GM12878 (cell line): ENCODE results near the gene NSUN2. TPM values are rescaled to one million over a fixed set of nuclear protein-coding genes. Genes with fewer than 3 reads are reported as not detected.

Experiments
- ATAC-seq: fragments of 200-7000 bp; cut with Tn5 transposase; 3 replicates; pipeline ENCODE4 v1.9.1; 2020; ENCODE audit warnings: mild to moderate bottlenecking, moderate library complexity
- BruUV-seq: library from RNA; stranded (reverse); fragments of 400-500 nt; replicated peaks from 2 replicates; lab custom pipeline; 2021; lab: Mats Ljungman, UMichigan
- CTCF ChIA-PET: fragments of 300-600 bp; sonication (Branson Sonifier 250); formaldehyde crosslinking; extraction: SDS; loops from one replicate; lab custom pipeline; 2021; ENCODE audit warnings: inconsistent platforms; lab: Yijun Ruan, JAX
- POLR2A ChIA-PET: fragments of 350-600 bp; formaldehyde crosslinking; extraction: SDS; loops from one replicate; lab custom pipeline; 2021; ENCODE audit warnings: inconsistent platforms; lab: Charles Lee
- RAD21 ChIA-PET: fragments of 300-600 bp; sonication (Branson Sonifier 250); formaldehyde crosslinking; loops from one replicate; lab custom pipeline; 2023; ENCODE audit warnings: antibody characterized with exemption; ENCODE audit not compliant: unreplicated experiment; lab: Charles Lee
- SMC1A ChIA-PET: fragments of 300-600 bp; sonication (Branson Sonifier 250); formaldehyde crosslinking; loops from one replicate; lab custom pipeline; 2023; ENCODE audit not compliant: unreplicated experiment, uncharacterized antibody; lab: Charles Lee
- DNase-seq: peaks from one replicate; pipeline ENCODE4 v3.0.0-alpha.2; 2011; ENCODE audit warnings: low read depth, low spot score
- FAIRE-seq: peaks from 3 replicates; lab custom pipeline; 2011; peaks lifted over from hg19 to GRCh38; lab: Jason Lieb, UNC
- H2AFZ ChIP-seq: 2 replicates; pipeline ENCODE4 v1.6.0; 2011; ENCODE audit warnings: low read depth, low read length, control low read depth; ENCODE audit not compliant: control insufficient read depth
- H3K27ac ChIP-seq: 2 replicates; pipeline ENCODE4 v1.5.1; 2011; ENCODE audit warnings: control low read depth; ENCODE audit not compliant: control insufficient read depth, insufficient read depth
- H3K27me3 ChIP-seq, 2 experiments: replicated peaks in 1 of 2; 2 replicates each; pipeline versions ENCODE4 v1.6.0 to v1.6.1; 2011; ENCODE audit warnings: low read length in 1 of 2; ENCODE audit not compliant: control insufficient read depth in 2 of 2, insufficient read depth in 2 of 2
- H3K36me3 ChIP-seq, 2 experiments: 2 replicates each; pipeline ENCODE4 v1.5.1; 2011; ENCODE audit warnings: low read length in 1 of 2; ENCODE audit not compliant: control insufficient read depth in 2 of 2, insufficient read depth in 2 of 2
- H3K4me1 ChIP-seq: 2 replicates; pipeline ENCODE4 v1.6.1; 2011; ENCODE audit warnings: mild to moderate bottlenecking, low read length, moderate library complexity, mixed read lengths; ENCODE audit not compliant: control insufficient read depth, insufficient read depth
- H3K4me2 ChIP-seq: 2 replicates; pipeline ENCODE4 v1.6.0; 2011; ENCODE audit warnings: control low read depth; ENCODE audit not compliant: control insufficient read depth, insufficient read depth
- H3K4me3 ChIP-seq: fragments of 200-600 bp; sonication (generic); 2 replicates; pipeline ENCODE4 v1.5.1; 2016
- H3K79me2 ChIP-seq: 2 replicates; pipeline ENCODE4 v1.6.0; 2011; ENCODE audit warnings: low read length; ENCODE audit not compliant: control insufficient read depth, insufficient read depth
- H3K9ac ChIP-seq: 2 replicates; pipeline ENCODE4 v1.8.0; 2011; ENCODE audit warnings: low read length, control low read depth, mixed read lengths; ENCODE audit not compliant: control insufficient read depth, insufficient read depth
- H3K9me3 ChIP-seq: replicated peaks from 3 replicates; pipeline ENCODE4 v1.5.1; 2011; ENCODE audit warnings: mild to moderate bottlenecking, low read length; ENCODE audit not compliant: control insufficient read depth, insufficient read depth
- H4K20me1 ChIP-seq: 2 replicates; pipeline ENCODE4 v1.6.0; 2011; ENCODE audit not compliant: control insufficient read depth, insufficient read depth
- BACH1 ChIP-seq: fragments of 450-650 bp; IDR thresholded peaks from 2 replicates; pipeline ENCODE4 v1.6.1; 2017; ENCODE audit warnings: mild to moderate bottlenecking, borderline replicate concordance
- IKZF2 ChIP-seq, 2 experiments: fragments of 450-650 bp; IDR thresholded peaks; 2 replicates each; pipeline ENCODE4 v1.6.1; 2017; ENCODE audit warnings: mild to moderate bottlenecking in 2 of 2, moderate library complexity in 2 of 2
- KAT2A ChIP-seq: conservative IDR thresholded peaks from 2 replicates; pipeline ENCODE4 v1.6.1; 2011; ENCODE audit warnings: low read depth, low read length; ENCODE audit not compliant: control insufficient read depth
- MTA3 ChIP-seq: IDR thresholded peaks from 2 replicates; pipeline ENCODE4 v1.6.1; 2012; ENCODE audit warnings: low read length, inconsistent platforms, borderline replicate concordance
- MXI1 ChIP-seq: fragments of 150-350 bp; IDR thresholded peaks from 2 replicates; pipeline ENCODE4 v1.6.1; 2011; ENCODE audit warnings: low read depth, mild to moderate bottlenecking, inconsistent platforms, low read length, improper control_type of control experiment
- RAD21 ChIP-seq: IDR thresholded peaks from 2 replicates; pipeline ENCODE4 v1.6.1; 2011; ENCODE audit warnings: mild to moderate bottlenecking, low read depth, low read length, moderate library complexity; ENCODE audit not compliant: insufficient read depth
- RBBP5 ChIP-seq: fragments of 200-600 bp; sonication (generic); conservative IDR thresholded peaks from 2 replicates; pipeline ENCODE4 v1.6.1; 2016
- YBX1 ChIP-seq: fragments of 450-650 bp; IDR thresholded peaks from 2 replicates; pipeline ENCODE4 v1.6.1; 2016; ENCODE audit warnings: antibody characterized with exemption
- WGBS: methylation state at CpG from one replicate; pipeline ENCODE4 v1.1.6; 2016; ENCODE audit warnings: low lambda C conversion rate; ENCODE audit not compliant: insufficient replicate concordance, insufficient coverage; ENCODE audit errors: missing lambda C conversion rate; 5-methylcytosine and 5-hydroxymethylcytosine counted together
- in situ Hi-C: fragments of 300-500 bp; cut with MboI; formaldehyde crosslinking; loops from 9 replicates; pipeline ENCODE4 v1.14.3; 2018; ENCODE audit warnings: mixed read lengths
- intact Hi-C: fragments of 100-400 bp; cut with micrococcal nuclease; formaldehyde crosslinking; loops from one replicate; pipeline ENCODE4 v1.14.2; 2022; ENCODE audit not compliant: unreplicated experiment
- polyA plus RNA-seq, 11 experiments: library from polyadenylated mRNA; depleted of rRNA in 4 of 11; unstranded in 6 of 11; stranded (reverse) in 5 of 11; fragments of >200 nt; fragmentation: Nextera tagmentation in 4 of 11; fragmentation: Illumina TruSeq in 1 of 11; extraction: Ambion mirVana in 4 of 11; extraction: Trizol in 1 of 11; gene quantifications; 1 replicate in 1 of 11; 2 replicates in 10 of 11; pipeline versions ENCODE4 v1.2.1 to v1.2.3, GENCODE V29; 2011 to 2016; ENCODE audit warnings: inconsistent platforms in 2 of 11, missing spikeins in 2 of 11, low read depth in 1 of 11
- total RNA-seq, 4 experiments: library from RNA; depleted of rRNA in 3 of 4; stranded (reverse); fragments of >200 nt in 3 of 4; fragmentation: Illumina TruSeq in 1 of 4; extraction: Trizol in 1 of 4; gene quantifications; 2 replicates each; pipeline versions ENCODE4 v1.2.1 to v1.2.3, GENCODE V29; 2013 to 2021
- TF ChIP-seq, protein P1 (sequence below): fragments of 450-650 bp; IDR thresholded peaks from 2 replicates; pipeline ENCODE4 v1.6.1; 2016; ENCODE audit warnings: mild to moderate bottlenecking
- TF ChIP-seq, protein P2 (sequence below): IDR thresholded peaks from 2 replicates; pipeline ENCODE4 v1.6.1; 2012; ENCODE audit warnings: mild to moderate bottlenecking, low read depth, low read length
- TF ChIP-seq, protein P3 (sequence below): IDR thresholded peaks from 2 replicates; pipeline ENCODE4 v1.6.1; 2011; ENCODE audit warnings: low read depth, low read length, improper control_type of control experiment, borderline replicate concordance
- TF ChIP-seq, protein P4 (sequence below): fragments of 450-650 bp; IDR thresholded peaks from 2 replicates; pipeline ENCODE4 v1.6.1; 2017; ENCODE audit warnings: low read depth, mild to moderate bottlenecking, moderate library complexity
- TF ChIP-seq, protein P5 (sequence below): IDR thresholded peaks from 2 replicates; pipeline ENCODE4 v1.6.1; 2011; ENCODE audit warnings: mild to moderate bottlenecking, low read depth, low read length, moderate library complexity; ENCODE audit not compliant: insufficient replicate concordance
- TF ChIP-seq, protein P6 (sequence below): fragments of 450-650 bp; IDR thresholded peaks from 2 replicates; pipeline ENCODE4 v1.6.1; 2014; ENCODE audit warnings: mild to moderate bottlenecking

Gene NSUN2
- total and polyA plus RNA-seq, 10 of the 15 experiments (the other 5 are each of a cell fraction or from before 2014, with no cell fraction given), result 8.0 to 112 (median 91.1) TPM

DNA sequence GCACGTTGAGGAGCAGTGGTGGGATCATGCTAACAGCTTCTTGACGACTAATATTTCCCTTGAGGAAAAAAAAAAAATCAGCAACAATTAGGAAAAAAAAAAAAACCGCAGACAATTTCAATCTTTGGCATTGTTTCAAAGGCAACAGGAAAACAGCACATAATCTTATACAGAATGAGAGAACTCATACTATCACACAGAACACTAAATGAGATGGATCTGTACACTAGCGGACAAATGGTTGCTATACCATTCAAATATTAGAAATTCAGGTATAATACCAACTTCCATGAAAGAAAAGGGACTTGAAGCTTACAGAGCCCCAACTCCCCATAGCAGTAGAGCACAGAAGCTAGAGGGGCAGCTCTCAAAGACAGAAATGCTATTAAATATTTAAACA is 9.6 kb downstream of the NSUN2 start:
- Histone ChIP-seq H3K4me1 (no peaks in the 10 kb centered on the region), H3K9ac (no peak overlapping the region), H3K27ac (no peak overlapping the region), H3K4me3 (no peak overlapping the region), H3K4me2 (no peak overlapping the region), H3K27me3 (no peaks in the 10 kb centered on the region), H2AFZ (no peak overlapping the region), H3K36me3 (peaks cover 16 to 45% of the 10 kb centered on the region in 2 experiments), H3K79me2 (peaks cover 18% of the 10 kb centered on the region), H3K9me3 (peaks cover 29% of the 10 kb centered on the region; the same call in 2 of the 3 replicates), H4K20me1 (no peaks in the 10 kb centered on the region; the same call in 1 of the 2 replicates)
- intact Hi-C loops, result no loop called here
- POLR2A ChIA-PET, result no interaction called here
- CTCF ChIA-PET, result interaction anchor here (0.6 to 0.9 kb wide), 2 partner anchors 122 to 1735 kb away, joined by 3 to 5 read pairs; no protein-coding TSS in a partner anchor
- SMC1A ChIA-PET, result interaction anchor here (1.0 kb wide), 1 partner anchor 9 kb away, joined by 3 read pairs; the partner anchor contains the start of gene NSUN2
- in situ Hi-C loops, result no loop called here
- RAD21 ChIA-PET, result interaction anchor here (0.6 to 1.3 kb wide), 3 partner anchors 10 to 332 kb away, joined by 3 read pairs; partner anchors contain the start of genes NSUN2 and SRD5A1
- no peak for DNase-seq
- ATAC-seq, result no peak
- FAIRE-seq, result no peak
- BruUV-seq, result no TSS peak
- WGBS, result 100% methylated on average over 3 of the region's 4 CpGs
- TF ChIP-seq, protein P1, sequence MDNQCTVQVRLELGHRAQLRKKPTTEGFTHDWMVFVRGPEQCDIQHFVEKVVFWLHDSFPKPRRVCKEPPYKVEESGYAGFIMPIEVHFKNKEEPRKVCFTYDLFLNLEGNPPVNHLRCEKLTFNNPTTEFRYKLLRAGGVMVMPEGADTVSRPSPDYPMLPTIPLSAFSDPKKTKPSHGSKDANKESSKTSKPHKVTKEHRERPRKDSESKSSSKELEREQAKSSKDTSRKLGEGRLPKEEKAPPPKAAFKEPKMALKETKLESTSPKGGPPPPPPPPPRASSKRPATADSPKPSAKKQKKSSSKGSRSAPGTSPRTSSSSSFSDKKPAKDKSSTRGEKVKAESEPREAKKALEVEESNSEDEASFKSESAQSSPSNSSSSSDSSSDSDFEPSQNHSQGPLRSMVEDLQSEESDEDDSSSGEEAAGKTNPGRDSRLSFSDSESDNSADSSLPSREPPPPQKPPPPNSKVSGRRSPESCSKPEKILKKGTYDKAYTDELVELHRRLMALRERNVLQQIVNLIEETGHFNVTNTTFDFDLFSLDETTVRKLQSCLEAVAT, result no peak
- no peak for TF ChIP-seq BACH1
- TF ChIP-seq, protein P2, sequence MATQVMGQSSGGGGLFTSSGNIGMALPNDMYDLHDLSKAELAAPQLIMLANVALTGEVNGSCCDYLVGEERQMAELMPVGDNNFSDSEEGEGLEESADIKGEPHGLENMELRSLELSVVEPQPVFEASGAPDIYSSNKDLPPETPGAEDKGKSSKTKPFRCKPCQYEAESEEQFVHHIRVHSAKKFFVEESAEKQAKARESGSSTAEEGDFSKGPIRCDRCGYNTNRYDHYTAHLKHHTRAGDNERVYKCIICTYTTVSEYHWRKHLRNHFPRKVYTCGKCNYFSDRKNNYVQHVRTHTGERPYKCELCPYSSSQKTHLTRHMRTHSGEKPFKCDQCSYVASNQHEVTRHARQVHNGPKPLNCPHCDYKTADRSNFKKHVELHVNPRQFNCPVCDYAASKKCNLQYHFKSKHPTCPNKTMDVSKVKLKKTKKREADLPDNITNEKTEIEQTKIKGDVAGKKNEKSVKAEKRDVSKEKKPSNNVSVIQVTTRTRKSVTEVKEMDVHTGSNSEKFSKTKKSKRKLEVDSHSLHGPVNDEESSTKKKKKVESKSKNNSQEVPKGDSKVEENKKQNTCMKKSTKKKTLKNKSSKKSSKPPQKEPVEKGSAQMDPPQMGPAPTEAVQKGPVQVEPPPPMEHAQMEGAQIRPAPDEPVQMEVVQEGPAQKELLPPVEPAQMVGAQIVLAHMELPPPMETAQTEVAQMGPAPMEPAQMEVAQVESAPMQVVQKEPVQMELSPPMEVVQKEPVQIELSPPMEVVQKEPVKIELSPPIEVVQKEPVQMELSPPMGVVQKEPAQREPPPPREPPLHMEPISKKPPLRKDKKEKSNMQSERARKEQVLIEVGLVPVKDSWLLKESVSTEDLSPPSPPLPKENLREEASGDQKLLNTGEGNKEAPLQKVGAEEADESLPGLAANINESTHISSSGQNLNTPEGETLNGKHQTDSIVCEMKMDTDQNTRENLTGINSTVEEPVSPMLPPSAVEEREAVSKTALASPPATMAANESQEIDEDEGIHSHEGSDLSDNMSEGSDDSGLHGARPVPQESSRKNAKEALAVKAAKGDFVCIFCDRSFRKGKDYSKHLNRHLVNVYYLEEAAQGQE, result no peak
- no peak for TF ChIP-seq YBX1
- no peak for TF ChIP-seq IKZF2 (IDR thresholded peaks at IDR 0.05)
- TF ChIP-seq, protein P3, sequence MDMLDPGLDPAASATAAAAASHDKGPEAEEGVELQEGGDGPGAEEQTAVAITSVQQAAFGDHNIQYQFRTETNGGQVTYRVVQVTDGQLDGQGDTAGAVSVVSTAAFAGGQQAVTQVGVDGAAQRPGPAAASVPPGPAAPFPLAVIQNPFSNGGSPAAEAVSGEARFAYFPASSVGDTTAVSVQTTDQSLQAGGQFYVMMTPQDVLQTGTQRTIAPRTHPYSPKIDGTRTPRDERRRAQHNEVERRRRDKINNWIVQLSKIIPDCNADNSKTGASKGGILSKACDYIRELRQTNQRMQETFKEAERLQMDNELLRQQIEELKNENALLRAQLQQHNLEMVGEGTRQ, result no peak
- TF ChIP-seq, protein P4, sequence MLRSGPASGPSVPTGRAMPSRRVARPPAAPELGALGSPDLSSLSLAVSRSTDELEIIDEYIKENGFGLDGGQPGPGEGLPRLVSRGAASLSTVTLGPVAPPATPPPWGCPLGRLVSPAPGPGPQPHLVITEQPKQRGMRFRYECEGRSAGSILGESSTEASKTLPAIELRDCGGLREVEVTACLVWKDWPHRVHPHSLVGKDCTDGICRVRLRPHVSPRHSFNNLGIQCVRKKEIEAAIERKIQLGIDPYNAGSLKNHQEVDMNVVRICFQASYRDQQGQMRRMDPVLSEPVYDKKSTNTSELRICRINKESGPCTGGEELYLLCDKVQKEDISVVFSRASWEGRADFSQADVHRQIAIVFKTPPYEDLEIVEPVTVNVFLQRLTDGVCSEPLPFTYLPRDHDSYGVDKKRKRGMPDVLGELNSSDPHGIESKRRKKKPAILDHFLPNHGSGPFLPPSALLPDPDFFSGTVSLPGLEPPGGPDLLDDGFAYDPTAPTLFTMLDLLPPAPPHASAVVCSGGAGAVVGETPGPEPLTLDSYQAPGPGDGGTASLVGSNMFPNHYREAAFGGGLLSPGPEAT, result no peak
- TF ChIP-seq KAT2A, result no peak
- TF ChIP-seq, protein P5, sequence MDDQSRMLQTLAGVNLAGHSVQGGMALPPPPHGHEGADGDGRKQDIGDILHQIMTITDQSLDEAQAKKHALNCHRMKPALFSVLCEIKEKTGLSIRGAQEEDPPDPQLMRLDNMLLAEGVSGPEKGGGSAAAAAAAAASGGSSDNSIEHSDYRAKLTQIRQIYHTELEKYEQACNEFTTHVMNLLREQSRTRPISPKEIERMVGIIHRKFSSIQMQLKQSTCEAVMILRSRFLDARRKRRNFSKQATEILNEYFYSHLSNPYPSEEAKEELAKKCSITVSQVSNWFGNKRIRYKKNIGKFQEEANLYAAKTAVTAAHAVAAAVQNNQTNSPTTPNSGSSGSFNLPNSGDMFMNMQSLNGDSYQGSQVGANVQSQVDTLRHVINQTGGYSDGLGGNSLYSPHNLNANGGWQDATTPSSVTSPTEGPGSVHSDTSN, result no peak
- TF ChIP-seq MTA3, result no peak
- TF ChIP-seq RAD21, result no peak
- TF ChIP-seq, protein P6, sequence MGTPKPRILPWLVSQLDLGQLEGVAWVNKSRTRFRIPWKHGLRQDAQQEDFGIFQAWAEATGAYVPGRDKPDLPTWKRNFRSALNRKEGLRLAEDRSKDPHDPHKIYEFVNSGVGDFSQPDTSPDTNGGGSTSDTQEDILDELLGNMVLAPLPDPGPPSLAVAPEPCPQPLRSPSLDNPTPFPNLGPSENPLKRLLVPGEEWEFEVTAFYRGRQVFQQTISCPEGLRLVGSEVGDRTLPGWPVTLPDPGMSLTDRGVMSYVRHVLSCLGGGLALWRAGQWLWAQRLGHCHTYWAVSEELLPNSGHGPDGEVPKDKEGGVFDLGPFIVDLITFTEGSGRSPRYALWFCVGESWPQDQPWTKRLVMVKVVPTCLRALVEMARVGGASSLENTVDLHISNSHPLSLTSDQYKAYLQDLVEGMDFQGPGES, result no peak
- no peak for TF ChIP-seq MXI1
- no peak for TF ChIP-seq RBBP5
